ENCODE results near the gene JAZF1. TPM values are rescaled to one million over a fixed set of nuclear protein-coding genes. Genes with fewer than 3 reads are reported as not detected.
A peak's percentile ranks its signal among the peaks of the same experiment; 100 is the strongest.

Gene JAZF1
- total RNA-seq, 2 donors from 2014 or later = 4.0 to 4.9 TPM

DNA sequence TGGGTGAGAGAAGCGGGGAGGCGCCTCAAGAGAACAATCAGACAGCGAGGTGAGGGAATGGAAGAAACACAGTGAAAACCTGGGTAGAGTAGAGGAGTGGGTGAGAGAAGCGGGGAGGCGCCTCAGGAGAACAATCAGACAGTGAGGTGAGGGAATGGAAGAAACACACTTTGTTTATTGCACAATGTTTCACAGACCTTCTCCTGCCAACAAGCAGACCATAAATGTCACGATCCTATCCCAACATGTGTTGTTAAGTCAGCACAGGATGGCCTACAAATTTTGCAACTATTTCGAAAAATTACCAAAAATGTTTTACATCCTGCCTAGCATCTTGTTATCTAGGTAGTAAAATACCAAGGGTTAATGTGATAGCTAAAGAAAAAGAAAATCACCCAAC lies 115.3 kb downstream of the JAZF1 start:
- ATAC-seq (no peak), DNase-seq (no peak)
- peaks cover 12% of the 10 kb centered on the region for H3K4me1 ChIP-seq

DNA sequence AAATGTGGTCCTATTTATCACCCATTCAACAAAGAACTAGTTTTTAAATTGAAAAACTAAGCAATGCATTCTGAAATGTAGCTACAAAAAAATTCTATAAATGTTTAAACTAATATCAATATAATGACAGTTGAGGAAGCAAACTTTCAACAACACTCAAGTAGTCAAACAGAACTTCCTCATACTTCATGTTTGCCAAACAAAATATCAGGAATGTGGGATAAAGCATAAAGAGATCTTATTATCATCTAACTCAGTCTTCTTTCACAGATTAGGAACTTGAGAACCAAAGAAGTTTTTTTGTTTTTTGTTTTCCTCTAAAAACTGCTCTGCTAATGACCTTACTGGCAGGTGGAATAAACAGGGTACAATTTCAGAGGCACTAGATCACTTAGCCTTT lies 116.2 kb downstream of the JAZF1 start:
- Histone ChIP-seq H3K9me3 (no peaks in the 10 kb centered on the region), H3K4me1 (peaks cover 9% of the 10 kb centered on the region), H3K4me3 (no peak overlapping the region), H3K27ac (peak overlapping the region in 3 of 4 donors; percentile 8 to 54 (median 10)), H3K36me3 (replicated peaks in 1 of 2; ENCODE audit: insufficient read depth in 1 of 2, low read depth in 2 of 2) (no peaks in the 10 kb centered on the region), H3K27me3 (no peaks in the 10 kb centered on the region)
- ATAC-seq (no peak), DNase-seq (no peak)
- TF ChIP-seq, protein P1, sequence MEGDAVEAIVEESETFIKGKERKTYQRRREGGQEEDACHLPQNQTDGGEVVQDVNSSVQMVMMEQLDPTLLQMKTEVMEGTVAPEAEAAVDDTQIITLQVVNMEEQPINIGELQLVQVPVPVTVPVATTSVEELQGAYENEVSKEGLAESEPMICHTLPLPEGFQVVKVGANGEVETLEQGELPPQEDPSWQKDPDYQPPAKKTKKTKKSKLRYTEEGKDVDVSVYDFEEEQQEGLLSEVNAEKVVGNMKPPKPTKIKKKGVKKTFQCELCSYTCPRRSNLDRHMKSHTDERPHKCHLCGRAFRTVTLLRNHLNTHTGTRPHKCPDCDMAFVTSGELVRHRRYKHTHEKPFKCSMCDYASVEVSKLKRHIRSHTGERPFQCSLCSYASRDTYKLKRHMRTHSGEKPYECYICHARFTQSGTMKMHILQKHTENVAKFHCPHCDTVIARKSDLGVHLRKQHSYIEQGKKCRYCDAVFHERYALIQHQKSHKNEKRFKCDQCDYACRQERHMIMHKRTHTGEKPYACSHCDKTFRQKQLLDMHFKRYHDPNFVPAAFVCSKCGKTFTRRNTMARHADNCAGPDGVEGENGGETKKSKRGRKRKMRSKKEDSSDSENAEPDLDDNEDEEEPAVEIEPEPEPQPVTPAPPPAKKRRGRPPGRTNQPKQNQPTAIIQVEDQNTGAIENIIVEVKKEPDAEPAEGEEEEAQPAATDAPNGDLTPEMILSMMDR (IDR thresholded peaks at IDR 0.05) = no peak
- no peak for TF ChIP-seq POLR2A (IDR thresholded peaks at IDR 0.05)
- intact Hi-C loops (cut with DNase I) = no loop called here

More for the DNA sequence above, 115.3 kb downstream of the JAZF1 start:
- intact Hi-C loops (cut with DNase I) = no loop called here
- Histone ChIP-seq H3K27ac (peak overlapping the region in 2 of 4 donors; percentile 10 to 54), H3K36me3 (replicated peaks in 1 of 2; ENCODE audit: insufficient read depth in 1 of 2, low read depth in 2 of 2) (no peaks in the 10 kb centered on the region), H3K9me3 (no peaks in the 10 kb centered on the region), H3K27me3 (no peaks in the 10 kb centered on the region), H3K4me3 (no peak overlapping the region)
- 85 to 87% methylated on average over 7 of the region's 7 CpGs for WGBS, 2 donors
- TF ChIP-seq POLR2A (IDR thresholded peaks at IDR 0.05) = no peak
- TF ChIP-seq, protein P1 (IDR thresholded peaks at IDR 0.05) = no peak

DNA sequence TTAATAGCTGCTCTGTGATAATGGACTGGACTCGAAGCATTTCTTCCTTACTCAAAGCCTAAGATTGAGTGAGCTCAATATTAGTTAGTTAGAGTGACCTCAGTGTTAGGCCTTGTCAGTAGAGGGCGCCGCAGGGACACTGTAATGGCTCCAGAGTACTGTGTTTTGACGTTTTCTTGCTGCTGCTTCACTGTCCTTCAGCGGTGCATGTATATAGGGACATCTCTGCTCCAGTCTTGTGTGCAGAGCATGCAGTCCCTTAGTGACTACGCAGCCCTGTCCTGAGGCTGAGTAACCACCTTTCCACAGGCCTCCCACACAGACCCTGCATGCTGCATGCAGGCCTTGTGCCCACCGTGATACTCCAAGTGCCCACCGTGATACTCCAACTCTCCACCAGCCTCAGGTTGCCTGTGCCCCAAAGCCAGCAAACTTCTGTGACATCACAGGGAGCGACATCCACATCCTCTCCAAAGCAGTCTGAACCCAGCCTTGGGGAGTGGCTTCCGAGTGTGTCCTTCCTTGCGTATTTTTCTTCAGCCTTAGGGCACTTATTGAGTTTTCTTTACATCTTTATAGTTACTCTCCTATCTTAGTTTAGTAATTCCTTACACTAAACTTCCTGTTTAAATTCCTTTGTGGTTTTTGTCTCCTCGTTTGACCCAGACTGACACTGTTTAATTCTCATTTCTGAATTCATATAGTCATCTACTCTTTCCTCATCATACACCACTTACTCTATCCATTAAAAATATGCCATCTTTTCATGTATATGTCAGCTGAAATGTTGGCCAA lies 118.2 kb downstream of the JAZF1 start:
- TF ChIP-seq POLR2A (IDR thresholded peaks at IDR 0.05) = no peak
- TF ChIP-seq, protein P1 (IDR thresholded peaks at IDR 0.05) = peak; percentile 30 to 55 (median 45)
- DNase-seq (peak; percentile 62 to 80 (median 64)), ATAC-seq (peak; percentile 68)
- peak overlapping the region in 1 of 4 donors; percentile 8 for H3K27ac ChIP-seq
- no peaks in the 10 kb centered on the region for H3K36me3 ChIP-seq (replicated peaks in 1 of 2; ENCODE audit: insufficient read depth in 1 of 2, low read depth in 2 of 2)
- H3K4me3 ChIP-seq = no peak overlapping the region
- WGBS, 2 donors = 65 to 79% methylated on average over 9 to 12 of the region's 12 CpGs
- intact Hi-C loops (cut with DNase I) = no loop called here
- H3K27me3 ChIP-seq = no peaks in the 10 kb centered on the region
- H3K9me3 ChIP-seq = no peaks in the 10 kb centered on the region
- H3K4me1 ChIP-seq = peaks cover 7% of the 10 kb centered on the region

DNA sequence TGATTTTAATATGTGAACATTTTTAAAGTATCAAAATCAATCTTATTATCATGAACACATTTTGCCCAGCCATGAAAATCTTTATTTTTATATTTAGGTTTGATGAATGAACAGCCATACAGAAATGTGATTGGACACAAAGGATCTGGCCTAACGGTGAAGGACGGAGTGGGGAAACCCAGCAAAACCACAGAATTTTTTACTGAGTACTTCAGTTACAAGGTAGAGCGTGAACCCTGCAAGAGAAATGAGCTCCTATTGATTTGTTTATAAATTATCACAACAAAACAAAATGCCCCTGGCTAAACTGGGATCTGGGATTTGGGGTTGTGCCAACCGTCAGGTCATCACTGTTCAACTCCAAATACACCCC lies 118.8 kb downstream of the JAZF1 start:
- DNase-seq (no peak), ATAC-seq (peak; percentile 18)
- 54 to 68% methylated on average over 4 of the region's 4 CpGs for WGBS, 2 donors
- Histone ChIP-seq H3K27ac (no peak overlapping the region), H3K36me3 (replicated peaks in 1 of 2; ENCODE audit: insufficient read depth in 1 of 2, low read depth in 2 of 2) (no peaks in the 10 kb centered on the region), H3K9me3 (no peaks in the 10 kb centered on the region), H3K4me1 (peaks cover 7% of the 10 kb centered on the region), H3K4me3 (no peak overlapping the region), H3K27me3 (no peaks in the 10 kb centered on the region)
- intact Hi-C loops (cut with DNase I) = no loop called here
- no peak for TF ChIP-seq POLR2A (IDR thresholded peaks at IDR 0.05)
- TF ChIP-seq, protein P1 (IDR thresholded peaks at IDR 0.05) = no peak
